Measurements from ENCODE around the gene ARAP2. TPM values are rescaled to one million over a fixed set of nuclear protein-coding genes. Genes with fewer than 3 reads are reported as not detected.

Gene ARAP2
- total RNA-seq, 1 donor from 2014 or later, result 0.93 TPM

DNA sequence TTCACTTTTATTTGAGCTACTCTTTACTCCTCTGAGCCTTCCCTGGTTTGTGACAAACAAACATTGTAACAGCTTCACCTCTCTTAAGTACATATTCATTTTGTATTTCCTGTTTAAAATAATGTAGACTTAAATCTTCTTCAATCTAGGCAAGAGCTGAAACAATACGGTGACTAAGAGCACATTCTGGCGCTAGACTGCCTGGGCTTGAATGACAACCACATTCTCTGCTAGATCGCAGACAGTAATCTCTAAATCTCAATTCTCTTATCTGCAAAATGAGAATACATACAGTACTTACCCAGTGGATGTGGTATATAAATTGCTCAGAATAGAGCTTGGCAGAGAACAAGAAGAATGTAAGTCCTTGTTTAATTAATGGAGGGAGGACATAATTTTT, 144.8 kb downstream of the ARAP2 start:
- H3K9me3 Mint-ChIP-seq, result peaks cover 13% of the 10 kb centered on the region
- H3K27me3 Mint-ChIP-seq (ENCODE audit: low read depth), result no peaks in the 10 kb centered on the region
- no peak overlapping the region for H3K4me3 Mint-ChIP-seq
- peaks cover 7% of the 10 kb centered on the region for H3K36me3 Mint-ChIP-seq (ENCODE audit: low read depth)
- H3K27ac Mint-ChIP-seq (ENCODE audit: unreplicated experiment), result no peak overlapping the region
- no peaks in the 10 kb centered on the region for H3K4me1 Mint-ChIP-seq
- no peak for DNase-seq (ENCODE audit: low read depth, low spot score)
- TF ChIP-seq CTCF (conservative IDR thresholded peaks at IDR 0.05), result no peak

DNA sequence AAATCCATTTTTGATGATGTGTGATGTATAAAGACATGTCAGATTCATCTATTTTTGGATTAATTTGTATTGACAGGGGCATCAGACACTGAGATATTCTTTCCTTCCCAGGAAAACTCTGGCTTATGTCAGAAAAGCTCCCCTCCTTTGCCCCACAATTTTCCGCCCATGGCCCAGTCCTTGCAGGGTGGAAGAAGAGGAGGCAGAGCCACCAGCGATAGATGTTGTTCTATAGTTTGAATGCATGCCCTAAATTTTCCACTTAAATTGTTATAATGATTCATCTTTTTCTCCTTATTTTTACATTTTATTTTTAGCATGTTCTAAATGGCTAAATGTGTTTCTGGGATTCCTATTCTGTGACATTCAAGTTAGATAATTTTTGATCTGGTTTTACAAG, 149.3 kb downstream of the ARAP2 start:
- no peaks in the 10 kb centered on the region for H3K36me3 Mint-ChIP-seq (ENCODE audit: low read depth)
- no peaks in the 10 kb centered on the region for H3K27me3 Mint-ChIP-seq (ENCODE audit: low read depth)
- H3K4me1 Mint-ChIP-seq, result no peaks in the 10 kb centered on the region
- H3K27ac Mint-ChIP-seq (ENCODE audit: unreplicated experiment), result no peak overlapping the region
- peaks cover 3% of the 10 kb centered on the region for H3K9me3 Mint-ChIP-seq
- H3K4me3 Mint-ChIP-seq, result no peak overlapping the region
- DNase-seq (ENCODE audit: low read depth, low spot score), result no peak
- TF ChIP-seq CTCF (conservative IDR thresholded peaks at IDR 0.05), result no peak

GRCh38 chr4:36091997-36092396, 152.3 kb downstream of the ARAP2 start:
- Mint-ChIP-seq H3K9me3 (no peaks in the 10 kb centered on the region), H3K27me3 (ENCODE audit: low read depth) (no peaks in the 10 kb centered on the region), H3K27ac (ENCODE audit: unreplicated experiment) (no peak overlapping the region), H3K4me3 (no peak overlapping the region), H3K36me3 (ENCODE audit: low read depth) (no peaks in the 10 kb centered on the region), H3K4me1 (peaks cover 14% of the 10 kb centered on the region)
- no peak for DNase-seq (ENCODE audit: low read depth, low spot score)
- no peak for TF ChIP-seq CTCF (conservative IDR thresholded peaks at IDR 0.05)

DNA sequence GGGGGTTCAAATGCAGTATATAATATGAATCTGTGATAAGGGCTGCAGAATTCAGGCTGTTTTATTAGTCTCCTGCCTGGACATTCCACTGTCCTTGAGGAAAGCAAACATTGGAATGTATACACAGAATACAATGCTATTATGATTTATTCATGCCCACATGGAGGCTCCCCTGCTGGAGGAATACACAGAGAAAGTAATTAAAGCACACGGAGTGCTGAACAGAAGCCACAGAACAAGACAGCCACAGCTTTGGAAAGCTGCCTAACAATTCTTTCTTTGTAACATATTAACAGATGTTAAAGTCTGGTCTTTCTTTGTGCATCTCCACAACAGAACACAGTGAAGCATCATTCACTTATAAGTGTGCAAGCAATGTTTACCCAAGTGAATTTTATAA, 155.8 kb downstream of the ARAP2 start:
- no peak overlapping the region for H3K27ac Mint-ChIP-seq (ENCODE audit: unreplicated experiment)
- H3K9me3 Mint-ChIP-seq, result no peaks in the 10 kb centered on the region
- no peaks in the 10 kb centered on the region for H3K36me3 Mint-ChIP-seq (ENCODE audit: low read depth)
- peak; percentile 27 for TF ChIP-seq CTCF (conservative IDR thresholded peaks at IDR 0.05)
- peaks cover 14% of the 10 kb centered on the region for H3K4me1 Mint-ChIP-seq
- no peaks in the 10 kb centered on the region for H3K27me3 Mint-ChIP-seq (ENCODE audit: low read depth)
- DNase-seq (ENCODE audit: low read depth, low spot score), result no peak
- H3K4me3 Mint-ChIP-seq, result no peak overlapping the region

DNA sequence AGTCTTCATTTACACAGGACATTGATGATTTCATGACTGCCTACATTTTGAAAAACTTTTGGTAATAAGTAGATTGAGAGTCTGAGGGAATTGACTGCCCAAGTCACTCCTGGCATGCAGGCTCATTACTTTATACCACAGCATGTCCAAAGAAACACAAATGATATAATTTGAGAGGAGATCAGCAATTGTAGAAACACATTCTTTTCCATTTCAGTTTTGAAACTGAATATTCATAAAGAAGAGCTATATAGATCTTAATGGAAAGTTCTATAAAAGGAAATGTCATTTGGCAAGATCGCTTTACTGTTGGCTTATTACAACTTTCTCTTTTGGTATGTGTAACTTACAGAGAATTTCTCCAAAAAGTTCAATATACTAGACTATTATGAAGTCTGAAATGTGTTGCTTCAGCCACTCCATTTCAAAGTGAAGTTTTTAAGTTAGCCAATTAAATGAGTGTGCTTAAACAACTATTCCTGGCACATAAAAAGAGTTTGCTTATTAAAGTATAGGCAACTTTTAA, 158.0 kb downstream of the ARAP2 start:
- H3K36me3 Mint-ChIP-seq (ENCODE audit: low read depth), result no peaks in the 10 kb centered on the region
- peaks cover 14% of the 10 kb centered on the region for H3K4me1 Mint-ChIP-seq
- TF ChIP-seq CTCF (conservative IDR thresholded peaks at IDR 0.05), result no peak
- H3K27ac Mint-ChIP-seq (ENCODE audit: unreplicated experiment), result no peak overlapping the region
- H3K27me3 Mint-ChIP-seq (ENCODE audit: low read depth), result no peaks in the 10 kb centered on the region
- no peak for DNase-seq (ENCODE audit: low read depth, low spot score)
- H3K4me3 Mint-ChIP-seq, result no peak overlapping the region
- H3K9me3 Mint-ChIP-seq, result no peaks in the 10 kb centered on the region

DNA sequence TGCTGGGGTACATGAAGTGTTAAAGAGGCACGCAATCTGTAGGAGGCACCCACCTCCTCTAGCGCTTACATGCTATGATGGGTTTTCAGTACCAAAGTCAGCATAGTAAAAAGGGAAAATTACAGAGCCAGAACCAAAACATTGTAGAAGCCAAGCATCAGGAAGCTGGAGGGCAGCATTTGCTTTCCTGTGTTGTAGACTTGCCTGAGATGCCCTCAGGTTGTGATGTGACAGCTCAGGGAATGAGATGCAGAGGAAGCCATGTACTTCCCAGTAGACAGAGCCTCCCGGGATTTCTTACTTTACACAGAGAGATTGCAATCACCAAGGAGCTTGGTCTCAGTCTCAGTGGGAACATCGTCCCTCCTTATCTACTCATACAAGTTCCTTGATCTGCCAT, 161.5 kb downstream of the ARAP2 start:
- no peak for TF ChIP-seq CTCF (conservative IDR thresholded peaks at IDR 0.05)
- Mint-ChIP-seq H3K27ac (ENCODE audit: unreplicated experiment) (no peak overlapping the region), H3K9me3 (no peaks in the 10 kb centered on the region), H3K4me1 (peaks cover 2% of the 10 kb centered on the region), H3K36me3 (ENCODE audit: low read depth) (no peaks in the 10 kb centered on the region), H3K4me3 (no peak overlapping the region), H3K27me3 (ENCODE audit: low read depth) (no peaks in the 10 kb centered on the region)
- no peak for DNase-seq (ENCODE audit: low read depth, low spot score)
